Activated T-cell treated with anti-CD3 and anti-CD28 coated beads for 48 hours (primary cell): ENCODE data around the gene HPSE2.

Source experiments
- DNase-seq: peaks from one replicate; pipeline ENCODE4 v3.0.0-alpha.2; 2020; ENCODE audit warnings: low read depth

HPSE2 gene

DNA sequence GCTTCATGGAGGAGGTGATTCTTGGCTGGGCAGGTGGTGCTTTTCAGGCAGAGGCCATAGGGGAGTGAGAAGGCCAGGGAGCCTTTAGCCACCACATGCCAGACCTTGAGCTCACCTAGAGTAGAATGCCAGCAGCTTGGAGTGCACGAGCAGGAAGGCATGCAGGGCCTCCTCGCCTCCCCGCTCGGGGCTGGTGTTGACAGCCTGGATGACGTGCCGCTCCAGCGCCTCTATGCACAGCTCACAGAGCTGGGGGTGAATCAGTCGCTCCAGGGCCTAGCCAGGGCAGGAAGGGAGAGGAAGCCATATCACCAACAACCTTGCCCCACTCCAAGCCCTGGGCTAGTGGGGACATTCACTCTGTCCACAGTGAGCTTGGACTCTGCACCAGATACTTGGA lies 804.6 kb downstream of the HPSE2 start:
- DNase-seq, result no peak

GRCh38 chr10:98430427-98430826 lies 805.2 kb downstream of the HPSE2 start:
- DNase-seq, result no peak

GRCh38 chr10:98429320-98430072 lies 806.2 kb downstream of the HPSE2 start:
- no peak for DNase-seq

GRCh38 chr10:98427011-98427515 lies 808.6 kb downstream of the HPSE2 start:
- no peak for DNase-seq

DNA sequence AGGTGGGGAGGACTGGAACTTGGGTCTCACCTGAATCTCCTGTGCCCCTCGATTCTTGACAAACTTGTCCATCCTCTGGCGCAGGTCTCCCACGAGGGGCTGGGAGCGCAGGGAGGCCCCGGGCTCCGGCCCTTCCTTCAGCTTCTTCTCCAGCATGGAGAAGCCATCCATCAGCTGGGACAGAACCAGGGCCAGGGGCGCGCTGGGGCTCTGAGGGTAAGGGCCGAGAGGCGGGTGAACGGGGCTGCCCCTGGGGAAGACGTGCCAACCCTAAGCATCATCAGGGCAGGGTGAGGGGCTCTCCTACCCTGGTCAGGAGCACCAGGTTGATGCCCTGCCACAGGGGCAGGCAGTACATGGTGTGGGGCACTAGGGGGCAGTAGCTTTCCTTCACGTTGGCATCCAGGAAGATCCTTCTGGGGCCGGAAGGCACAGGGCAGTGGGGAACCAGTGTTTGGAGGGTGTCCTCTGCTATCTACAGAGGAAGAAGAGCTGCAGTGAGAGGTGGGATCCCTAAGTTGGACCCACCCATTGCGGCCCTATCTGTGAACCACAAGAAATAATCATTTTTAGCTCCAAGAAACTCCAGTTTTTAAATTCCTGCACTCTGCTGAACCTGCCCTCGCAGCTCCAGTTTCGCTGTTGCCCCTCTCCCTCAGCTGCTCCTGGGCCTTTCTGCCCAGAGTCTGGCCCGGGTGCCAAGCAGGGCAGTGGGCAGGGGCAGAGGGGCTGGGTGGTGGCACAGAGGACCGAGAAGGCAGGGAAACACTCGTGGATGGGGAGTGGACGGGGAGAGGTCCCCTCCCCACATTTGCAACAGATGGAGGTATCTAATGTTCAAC lies 809.9 kb downstream of the HPSE2 start:
- DNase-seq, result peak; percentile 31

- no peak for DNase-seq
Observed at GRCh38 chr10:98424295-98425254, 811.1 kb downstream of the HPSE2 start.

DNA sequence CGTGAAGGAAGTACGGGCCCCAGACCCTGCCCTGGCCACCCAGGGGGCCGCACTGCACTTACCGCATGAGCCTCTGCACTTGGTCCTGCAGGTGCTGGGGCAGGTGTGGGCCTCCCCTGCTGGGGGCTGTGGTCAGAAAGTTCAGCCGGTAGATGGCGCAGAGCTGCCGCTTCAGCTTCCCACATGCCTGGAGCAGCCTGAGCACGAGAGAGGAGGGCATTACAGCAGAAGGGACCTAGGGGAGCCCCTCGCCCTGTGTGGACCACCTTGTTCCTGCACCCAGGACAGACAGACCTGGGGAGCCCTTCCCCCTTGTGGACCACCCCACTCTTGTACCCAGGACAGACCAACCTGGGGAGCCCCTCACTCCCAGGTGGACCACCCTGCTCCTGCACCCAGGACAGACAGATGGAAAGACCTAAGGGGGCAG lies 811.9 kb downstream of the HPSE2 start:
- no peak for DNase-seq

DNA sequence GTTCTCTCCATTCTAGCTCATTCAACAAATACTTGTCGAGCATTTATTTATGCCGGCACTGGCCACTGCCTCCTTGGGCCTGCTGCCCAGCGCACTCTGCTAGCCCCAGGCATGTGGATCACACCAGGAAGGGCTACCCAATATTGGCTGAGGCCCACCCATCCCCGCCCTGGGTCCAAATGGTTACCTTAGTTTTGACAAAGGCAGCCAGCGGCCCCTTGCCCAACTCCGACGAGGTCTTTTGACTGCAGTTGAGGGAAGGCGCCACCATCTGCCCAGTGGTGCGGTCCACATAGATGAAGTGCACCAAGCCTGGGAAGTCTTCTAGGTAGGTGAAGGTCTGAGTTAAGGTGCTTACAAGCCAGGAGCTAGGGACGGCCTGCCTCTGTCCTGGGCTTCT lies 813.5 kb downstream of the HPSE2 start:
- no peak for DNase-seq

GRCh38 chr10:98420786-98421185 lies 814.9 kb downstream of the HPSE2 start:
- DNase-seq, result no peak

GRCh38 chr10:98419469-98420261 lies 816.0 kb downstream of the HPSE2 start:
- DNase-seq, result no peak

- no peak for DNase-seq
Observed at GRCh38 chr10:98418665-98419468, 816.8 kb downstream of the HPSE2 start.

DNA sequence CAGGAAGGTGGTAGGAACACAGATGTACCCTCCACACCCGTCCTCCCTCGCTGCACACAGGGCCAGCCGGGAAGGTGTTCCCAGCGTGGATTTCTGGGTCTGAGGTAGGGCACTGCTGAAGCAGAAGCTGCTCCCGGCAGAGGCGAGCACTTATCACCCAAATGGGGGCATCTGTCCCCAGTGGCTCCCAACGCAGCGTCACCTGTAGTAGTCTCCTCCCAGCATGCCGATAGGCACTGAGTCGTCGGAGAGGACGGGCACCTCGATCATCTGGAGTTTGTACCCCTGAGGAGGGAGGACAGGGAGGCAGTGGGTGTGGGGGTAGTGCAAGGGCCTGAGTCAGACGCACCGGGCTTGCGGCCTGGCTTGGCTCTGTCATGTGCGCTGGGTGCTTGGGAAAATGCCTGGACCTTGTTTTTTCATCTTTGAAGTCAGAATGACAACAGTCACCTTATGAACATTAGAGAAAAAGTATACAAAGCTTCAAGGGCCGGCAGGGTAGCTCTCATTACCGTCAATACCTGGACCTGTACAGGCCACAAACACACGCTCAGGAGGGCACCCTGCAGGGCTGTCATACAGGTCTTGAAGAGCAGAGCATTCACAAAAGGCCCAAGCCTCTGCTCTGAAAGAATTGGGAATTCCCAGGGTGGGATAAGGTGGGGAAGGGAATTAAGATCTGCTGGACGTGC lies 817.5 kb downstream of the HPSE2 start:
- DNase-seq, result no peak

GRCh38 chr10:98417481-98417959 lies 818.1 kb downstream of the HPSE2 start:
- no peak for DNase-seq

DNA sequence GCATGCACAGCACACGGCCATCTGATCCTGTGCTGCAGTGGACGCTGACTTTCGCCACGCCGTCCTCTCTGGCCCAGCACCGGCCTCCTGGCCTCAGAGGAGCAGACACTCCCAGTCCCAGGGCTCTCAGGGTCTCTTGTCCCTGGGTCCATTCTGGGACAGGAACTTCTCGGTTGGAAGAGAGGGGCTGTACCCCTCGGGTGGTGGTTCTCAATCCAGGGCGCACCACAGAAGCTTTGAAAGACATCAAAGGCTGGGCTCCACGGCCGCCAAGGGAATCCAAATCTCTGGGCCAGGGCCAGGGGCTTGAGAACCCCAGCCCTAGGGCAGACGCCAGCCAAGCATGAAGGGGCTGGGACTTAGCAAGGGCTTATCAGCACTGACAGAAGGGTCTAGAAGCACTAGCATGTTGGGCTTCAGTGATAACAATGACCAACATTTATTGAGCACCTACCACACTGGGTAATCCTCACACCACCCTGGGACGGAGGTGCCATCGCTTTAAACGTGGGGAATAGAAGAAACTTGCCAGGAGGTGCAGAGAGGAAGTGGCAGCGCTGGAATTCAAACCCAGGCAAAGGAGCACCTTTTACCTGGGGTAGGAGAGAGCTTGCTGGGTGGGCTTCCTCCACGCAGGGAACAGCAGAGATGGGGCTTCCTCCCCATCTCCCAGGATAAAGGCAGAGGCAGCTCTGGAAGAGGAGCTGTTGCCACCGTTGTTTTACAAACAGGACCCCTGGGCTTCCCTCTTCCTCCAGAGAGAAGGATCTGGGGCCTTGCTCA lies 818.9 kb downstream of the HPSE2 start:
- DNase-seq, result no peak

DNA sequence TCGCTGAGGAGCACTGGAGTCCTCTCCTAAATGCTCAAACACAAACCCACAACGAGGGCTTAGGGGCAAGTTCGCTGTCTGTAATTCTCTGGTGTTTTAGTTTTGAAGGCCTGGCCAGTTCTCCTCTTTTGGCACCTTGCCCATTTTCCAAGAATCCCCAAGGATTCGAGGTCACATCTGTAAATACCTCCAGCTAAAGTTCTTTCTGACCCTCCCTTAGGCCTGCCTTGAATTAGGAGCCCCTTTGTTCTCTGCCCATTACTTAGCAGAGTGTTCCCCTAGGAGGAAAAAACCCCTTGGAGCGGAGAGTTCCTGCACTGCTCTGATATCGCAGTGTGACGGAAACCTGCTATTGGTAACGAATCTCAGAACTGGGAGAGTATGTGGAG lies 819.9 kb downstream of the HPSE2 start:
- DNase-seq, result no peak

- DNase-seq, result peak; percentile 15
Observed at GRCh38 chr10:98414932-98415730, 820.5 kb downstream of the HPSE2 start, which contains the start of gene PYROXD2. Gene PYROXD2, minus strand, starts transcription at chr10:98415182. Its CDS starts 47 bp downstream, at chr10:98415135.

DNA sequence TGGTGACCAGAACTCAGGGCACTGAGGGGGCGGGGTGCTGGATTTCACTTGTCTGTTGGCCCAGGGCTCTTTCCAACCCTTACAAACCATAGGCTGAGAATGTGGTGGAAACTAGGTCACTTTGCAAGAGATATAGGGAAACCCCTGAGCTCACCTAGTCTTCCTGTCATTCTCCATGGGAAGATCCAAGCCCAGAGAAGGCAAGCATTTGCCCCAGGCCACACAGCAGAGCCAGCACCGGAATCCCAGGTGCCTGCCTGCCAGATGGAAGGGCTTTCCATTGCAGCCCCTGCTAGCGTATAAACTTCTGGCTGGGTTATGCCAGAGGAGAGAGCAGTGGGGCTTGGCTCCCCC lies 821.1 kb downstream of the HPSE2 start:
- no peak for DNase-seq

- DNase-seq, result no peak
Observed at GRCh38 chr10:98411768-98412167, 823.9 kb downstream of the HPSE2 start.
